ACC112 (cell line): ENCODE data around the gene F2.
"Not testable (repeated sequence)": the region's sequence is repeated elsewhere in the genome, so short reads cannot be mapped to it uniquely, and the experiment has no call there.

Experiments used
- H2AFZ ChIP-seq: fragments of 200-600 bp; sonication (generic); one replicate; pipeline ENCODE4 v1.6.0; 2017; ENCODE audit warnings: antibody characterized with exemption, low read length; ENCODE audit not compliant: unreplicated experiment
- H3K27ac ChIP-seq: fragments of 200-600 bp; sonication (generic); 2 replicates; pipeline ENCODE4 v1.5.1; 2014; ENCODE audit warnings: low read depth, mild to moderate bottlenecking, antibody characterized with exemption, low read length, moderate library complexity
- H3K27me3 ChIP-seq: fragments of 200-600 bp; sonication (generic); 2 replicates; pipeline ENCODE4 v1.6.1; 2014; ENCODE audit warnings: mild to moderate bottlenecking, antibody characterized with exemption, low read length, moderate library complexity, mixed read lengths; ENCODE audit not compliant: insufficient read depth
- H3K36me3 ChIP-seq: fragments of 200-600 bp; sonication (generic); 2 replicates; pipeline ENCODE4 v1.6.1; 2016; ENCODE audit warnings: mild to moderate bottlenecking, antibody characterized with exemption, low read length, moderate library complexity, mixed read lengths; ENCODE audit not compliant: insufficient read depth
- H3K4me1 ChIP-seq: fragments of 200-600 bp; sonication (generic); one replicate; pipeline ENCODE4 v1.6.1; 2016; ENCODE audit warnings: low read length, mixed read lengths; ENCODE audit not compliant: insufficient read depth, unreplicated experiment, control insufficient read depth
- H3K4me3 ChIP-seq: fragments of 200-600 bp; sonication (generic); 2 replicates; pipeline ENCODE4 v1.5.1; 2014; ENCODE audit warnings: mild to moderate bottlenecking, low read depth, low read length
- H3K79me2 ChIP-seq: fragments of 200-600 bp; sonication (generic); one replicate; pipeline ENCODE4 v1.6.0; 2016; ENCODE audit warnings: low read length; ENCODE audit not compliant: control insufficient read depth, unreplicated experiment, insufficient read depth

Gene F2

GRCh38 chr11:46719048-46719542, at the start of gene F2:
F2 (plus strand) TSS chr11:46719213; CDS start chr11:46719236, 23 bp downstream.
- no peak within 1 kb of the TSS for H3K4me3 ChIP-seq
- H3K27me3 ChIP-seq: no peaks in the 10 kb centered on the region
- no peak within 1 kb of the TSS; the same call in 1 of the 2 replicates for H3K27ac ChIP-seq
- no peaks in the 10 kb centered on the region for H3K79me2 ChIP-seq
- H2AFZ ChIP-seq: peak within 1 kb of the TSS; percentile 70
- H3K4me1 ChIP-seq: peaks cover 17% of the 10 kb centered on the region
- H3K36me3 ChIP-seq: no peaks in the 10 kb centered on the region

GRCh38 chr11:46669711-46670139, 49.3 kb upstream of the F2 start:
- peaks cover 5% of the 10 kb centered on the region; the same call in 1 of the 2 replicates for H3K36me3 ChIP-seq
- H2AFZ ChIP-seq: no peak overlapping the region
- H3K4me1 ChIP-seq: peaks cover 10% of the 10 kb centered on the region
- no peak overlapping the region for H3K4me3 ChIP-seq
- H3K27me3 ChIP-seq: no peaks in the 10 kb centered on the region
- H3K27ac ChIP-seq: no peak overlapping the region
- no peaks in the 10 kb centered on the region for H3K79me2 ChIP-seq

GRCh38 chr11:46670521-46670920, 48.5 kb upstream of the F2 start:
- not testable (repeated sequence) for H3K4me3 ChIP-seq, H3K27me3 ChIP-seq, H2AFZ ChIP-seq, H3K36me3 ChIP-seq, H3K79me2 ChIP-seq, H3K27ac ChIP-seq
- H3K4me1 ChIP-seq: peaks cover 18% of the 10 kb centered on the region

GRCh38 chr11:46671958-46672315, 47.1 kb upstream of the F2 start:
- Histone ChIP-seq H3K27ac (no peak overlapping the region), H3K79me2 (no peaks in the 10 kb centered on the region), H2AFZ (no peak overlapping the region), H3K27me3 (no peaks in the 10 kb centered on the region), H3K36me3 (peaks cover 5% of the 10 kb centered on the region; the same call in 1 of the 2 replicates), H3K4me1 (peaks cover 15% of the 10 kb centered on the region), H3K4me3 (no peak overlapping the region)

GRCh38 chr11:46672381-46672839, 46.6 kb upstream of the F2 start:
- Histone ChIP-seq H3K27me3 (no peaks in the 10 kb centered on the region), H3K4me1 (peaks cover 15% of the 10 kb centered on the region), H3K36me3 (peaks cover 5% of the 10 kb centered on the region; the same call in 1 of the 2 replicates), H3K27ac (no peak overlapping the region), H3K4me3 (no peak overlapping the region), H3K79me2 (no peaks in the 10 kb centered on the region), H2AFZ (no peak overlapping the region)

GRCh38 chr11:46673713-46674462, 45.1 kb upstream of the F2 start:
- Histone ChIP-seq H3K79me2 (no peaks in the 10 kb centered on the region), H3K27ac (no peak overlapping the region), H3K36me3 (peaks cover 5% of the 10 kb centered on the region; the same call in 1 of the 2 replicates), H3K27me3 (no peaks in the 10 kb centered on the region), H3K4me1 (peaks cover 19% of the 10 kb centered on the region), H2AFZ (no peak overlapping the region), H3K4me3 (no peak overlapping the region)

- Histone ChIP-seq H3K36me3 (peaks cover 5% of the 10 kb centered on the region; the same call in 1 of the 2 replicates), H2AFZ (no peak overlapping the region), H3K79me2 (no peaks in the 10 kb centered on the region), H3K4me3 (no peak overlapping the region), H3K27ac (peak overlapping the region; percentile 52), H3K4me1 (peaks cover 19% of the 10 kb centered on the region), H3K27me3 (no peaks in the 10 kb centered on the region)
Measured at GRCh38 chr11:46674463-46675287, 44.3 kb upstream of the F2 start.

GRCh38 chr11:46675288-46675851, 43.6 kb upstream of the F2 start:
- Histone ChIP-seq H2AFZ (peak overlapping the region; percentile 45), H3K27ac (peak overlapping the region; percentile 52), H3K27me3 (no peaks in the 10 kb centered on the region), H3K4me3 (no peak overlapping the region), H3K4me1 (peaks cover 19% of the 10 kb centered on the region), H3K79me2 (no peaks in the 10 kb centered on the region), H3K36me3 (peaks cover 5% of the 10 kb centered on the region; the same call in 1 of the 2 replicates)

- H2AFZ ChIP-seq: no peak overlapping the region
- peak overlapping the region; percentile 52 for H3K27ac ChIP-seq
- H3K79me2 ChIP-seq: no peaks in the 10 kb centered on the region
- peaks cover 5% of the 10 kb centered on the region; the same call in 1 of the 2 replicates for H3K36me3 ChIP-seq
- no peak overlapping the region for H3K4me3 ChIP-seq
- H3K4me1 ChIP-seq: peaks cover 19% of the 10 kb centered on the region
- no peaks in the 10 kb centered on the region for H3K27me3 ChIP-seq
Measured at GRCh38 chr11:46675949-46676348, 43.1 kb upstream of the F2 start.

- Histone ChIP-seq H2AFZ (no peak overlapping the region), H3K27me3 (no peaks in the 10 kb centered on the region), H3K4me3 (no peak overlapping the region), H3K27ac (no peak overlapping the region), H3K36me3 (peaks cover 5% of the 10 kb centered on the region; the same call in 1 of the 2 replicates), H3K4me1 (peaks cover 19% of the 10 kb centered on the region), H3K79me2 (no peaks in the 10 kb centered on the region)
Measured at GRCh38 chr11:46676436-46677158, 42.4 kb upstream of the F2 start.
